H1 (cell line): ENCODE data around the gene GALNTL6. TPM values are rescaled to one million over a fixed set of nuclear protein-coding genes. Genes with fewer than 3 reads are reported as not detected.

Experiments
- CTBP2 ChIP-seq: IDR thresholded peaks from 2 replicates; pipeline ENCODE4 v1.7.0; 2011; ENCODE audit warnings: borderline replicate concordance, mild to moderate bottlenecking, moderate library complexity, mixed read lengths, low read length; ENCODE audit not compliant: insufficient read depth, insufficient read length
- SP2 ChIP-seq: IDR thresholded peaks from 2 replicates; pipeline ENCODE4 v1.6.1; 2012; ENCODE audit warnings: mild to moderate bottlenecking, low read length, inconsistent platforms
- polyA plus RNA-seq, 7 experiments: library from polyadenylated mRNA; depleted of rRNA in 3 of 7; stranded (reverse) in 5 of 7; unstranded in 2 of 7; fragments of >200 nt in 5 of 7; fragments of 200-250 nt in 2 of 7; gene quantifications; 1 replicate in 5 of 7; 2 replicates in 1 of 7; 4 replicates in 1 of 7; pipeline versions ENCODE4 v1.2.1 to v1.2.3, GENCODE V29; 2011 to 2013; ENCODE audit warnings: missing spikeins in 2 of 7, mixed read lengths in 2 of 7
- total RNA-seq: library from RNA; stranded (reverse); fragmentation: NEBNext Ultra II Directional; extraction: Animal tissue kit (Norgen Biotek cat#: 25700); gene quantifications from 2 replicates; pipeline ENCODE4 v1.2.1, GENCODE V29; 2021

Gene GALNTL6
- total and polyA plus RNA-seq, 2 of the 8 experiments (the other 6 are each of a cell fraction or from before 2014, with no cell fraction given), result 0.03 to 0.32 TPM

- TF ChIP-seq CTBP2 (no peak), SP2 (no peak)
- TF ChIP-seq, all 59 proteins: peak for 0
Measured at GRCh38 chr4:172393220-172393619, 580.0 kb downstream of the GALNTL6 start (continued).
